ENCODE data around the gene ATXN10.

ATXN10 gene

DNA sequence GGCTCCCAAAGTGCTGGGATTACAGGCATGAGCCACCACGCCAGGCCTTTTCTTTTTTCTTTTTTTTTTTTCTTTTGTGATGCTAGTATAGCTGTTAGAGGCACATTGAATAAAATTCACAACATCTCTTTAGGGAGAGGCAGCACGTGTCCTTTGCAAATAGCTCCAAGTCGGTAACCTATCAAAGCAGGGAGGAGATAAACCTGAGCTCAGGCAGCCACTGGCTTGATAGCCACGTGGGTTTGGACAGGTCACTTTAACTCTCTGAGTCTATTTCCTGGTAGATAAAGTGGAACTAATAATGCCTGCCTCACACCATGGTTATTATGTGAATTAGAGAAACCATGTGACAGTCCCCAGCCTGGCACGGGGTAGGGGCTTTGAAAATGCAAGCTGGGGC is 43.1 kb upstream of the ATXN10 start:
- H3K27me3 ChIP-seq (ENCODE audit: insufficient read depth, low read depth, severe bottlenecking), result no peaks in the 10 kb centered on the region
- no peak for TF ChIP-seq CTCF (IDR thresholded peaks at IDR 0.05; ENCODE audit: low read depth, low read length)
- no peak overlapping the region for H3K4me3 ChIP-seq (ENCODE audit: low read depth, low read length)
- no peaks in the 10 kb centered on the region for H3K9me3 ChIP-seq (ENCODE audit: severe bottlenecking)
- H3K27ac ChIP-seq, result peak overlapping the region; percentile 38
- DNase-seq, result no peak
- H3K36me3 ChIP-seq, result no peaks in the 10 kb centered on the region

- peak; percentile 79 for DNase-seq
- H3K36me3 ChIP-seq, result no peaks in the 10 kb centered on the region
- no peaks in the 10 kb centered on the region for H3K27me3 ChIP-seq (ENCODE audit: insufficient read depth, low read depth, severe bottlenecking)
- no peak for TF ChIP-seq CTCF (IDR thresholded peaks at IDR 0.05; ENCODE audit: low read depth, low read length)
- no peak overlapping the region for H3K4me3 ChIP-seq (ENCODE audit: low read depth, low read length)
- peak overlapping the region; percentile 38 for H3K27ac ChIP-seq
- no peaks in the 10 kb centered on the region for H3K9me3 ChIP-seq (ENCODE audit: severe bottlenecking)
Measured at GRCh38 chr22:45629469-45630089, 42.1 kb upstream of the ATXN10 start.

GRCh38 chr22:45630436-45630835 is 41.2 kb upstream of the ATXN10 start:
- H3K9me3 ChIP-seq (ENCODE audit: severe bottlenecking), result no peaks in the 10 kb centered on the region
- H3K4me3 ChIP-seq (ENCODE audit: low read depth, low read length), result no peak overlapping the region
- H3K27ac ChIP-seq, result no peak overlapping the region; the same call in 1 of the 2 replicates
- no peaks in the 10 kb centered on the region for H3K36me3 ChIP-seq
- no peak for DNase-seq
- TF ChIP-seq CTCF (IDR thresholded peaks at IDR 0.05; ENCODE audit: low read depth, low read length), result no peak
- no peaks in the 10 kb centered on the region for H3K27me3 ChIP-seq (ENCODE audit: insufficient read depth, low read depth, severe bottlenecking)

DNA sequence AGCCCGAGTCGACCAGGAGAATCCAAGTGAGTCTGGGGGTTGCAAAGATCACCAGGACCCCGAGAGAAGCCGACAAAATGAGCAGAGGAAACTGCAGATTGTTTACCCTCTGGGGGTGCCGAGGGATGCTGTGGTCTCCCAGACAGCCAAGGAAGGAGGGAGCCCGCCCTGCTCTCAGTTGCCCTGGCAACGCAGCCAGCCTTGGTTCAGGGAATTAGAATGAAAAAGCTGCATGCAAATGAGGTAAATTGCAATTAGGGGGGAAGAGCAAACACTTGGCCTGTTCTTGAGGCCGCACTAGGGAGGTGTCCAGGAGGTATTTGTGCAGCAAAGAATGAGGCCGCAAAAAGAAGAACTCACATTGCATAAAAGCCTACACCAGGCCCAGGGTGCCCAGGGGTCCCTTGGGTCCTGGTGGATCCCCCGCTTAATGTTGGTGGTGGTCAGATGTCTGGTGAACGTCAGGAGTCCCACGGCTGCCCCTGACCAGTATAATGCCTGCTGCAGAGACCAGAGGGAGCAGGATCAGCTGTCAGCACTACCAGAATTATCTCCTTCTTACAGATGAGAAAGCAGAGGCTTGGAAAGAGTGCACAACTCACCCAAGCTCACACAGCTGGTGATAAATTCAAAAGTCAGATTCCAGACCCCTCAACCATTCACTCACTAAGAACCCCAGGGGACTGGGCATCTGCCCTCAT is 40.3 kb upstream of the ATXN10 start:
- no peaks in the 10 kb centered on the region for H3K9me3 ChIP-seq (ENCODE audit: severe bottlenecking)
- TF ChIP-seq CTCF (IDR thresholded peaks at IDR 0.05; ENCODE audit: low read depth, low read length), result no peak
- no peak overlapping the region for H3K27ac ChIP-seq
- no peak for DNase-seq
- H3K36me3 ChIP-seq, result no peaks in the 10 kb centered on the region
- no peaks in the 10 kb centered on the region for H3K27me3 ChIP-seq (ENCODE audit: insufficient read depth, low read depth, severe bottlenecking)
- H3K4me3 ChIP-seq (ENCODE audit: low read depth, low read length), result no peak overlapping the region

- Histone ChIP-seq H3K4me3 (ENCODE audit: low read depth, low read length) (no peak overlapping the region), H3K27me3 (ENCODE audit: insufficient read depth, low read depth, severe bottlenecking) (no peaks in the 10 kb centered on the region), H3K9me3 (ENCODE audit: severe bottlenecking) (no peaks in the 10 kb centered on the region), H3K36me3 (no peaks in the 10 kb centered on the region), H3K27ac (no peak overlapping the region)
- no peak for TF ChIP-seq CTCF (IDR thresholded peaks at IDR 0.05; ENCODE audit: low read depth, low read length)
- DNase-seq, result no peak
Measured at GRCh38 chr22:45631841-45632238, 39.8 kb upstream of the ATXN10 start.
